ENCODE results near the gene LMF1.
A peak's percentile ranks its signal among the peaks of the same experiment; 100 is the strongest.

The LMF1 gene

GRCh38 chr16:970766-971581, at the start of gene LMF1:
Gene LMF1, minus strand, starts transcription at chr16:970984. Its CDS starts 4 bp downstream, at chr16:970980.
- Histone ChIP-seq H4K20me1 (ENCODE audit: control insufficient read depth, insufficient read depth, low read depth, low read length) (no peaks in the 10 kb centered on the region), H3F3A (ENCODE audit: control insufficient read depth, insufficient read depth) (peaks cover 19% of the 10 kb centered on the region), H3K36me3 (ENCODE audit: control insufficient read depth, low read length) (peaks cover 33% of the 10 kb centered on the region), H3K4me3 (ENCODE audit: low read length) (peak within 1 kb of the TSS; percentile 85), H3K27ac (ENCODE audit: low read depth, low read length) (peak within 1 kb of the TSS; percentile 42; the same call in 1 of the 2 replicates), H3K27me3 (ENCODE audit: control insufficient read depth, low read length) (no peaks in the 10 kb centered on the region), H3K9me3 (ENCODE audit: control insufficient read depth, insufficient read depth, low read length) (peaks cover 9% of the 10 kb centered on the region; the same call in 1 of the 2 replicates), H3K9me2 (replicated peaks; ENCODE audit: control insufficient read depth, low read length) (no peaks in the 10 kb centered on the region), H3K79me2 (ENCODE audit: control insufficient read depth, low read length) (peaks cover 41% of the 10 kb centered on the region), H3K4me1 (ENCODE audit: control insufficient read depth, low read length) (peaks cover 58% of the 10 kb centered on the region), H3K4me2 (ENCODE audit: low read length) (peak within 1 kb of the TSS; percentile 89)
- TF ChIP-seq EZH2phosphoT487 (IDR thresholded peaks at IDR 0.05; ENCODE audit: borderline replicate concordance, low read length) (no peak), CTCF (IDR thresholded peaks at IDR 0.05; ENCODE audit: low read depth, low read length, poor library complexity, severe bottlenecking) (no peak)

- Histone ChIP-seq H4K20me1 (ENCODE audit: control insufficient read depth, insufficient read depth, low read depth, low read length) (no peaks in the 10 kb centered on the region), H3K36me3 (ENCODE audit: control insufficient read depth, low read length) (no peaks in the 10 kb centered on the region), H3K27ac (ENCODE audit: low read depth, low read length) (no peak overlapping the region), H3K9me2 (replicated peaks; ENCODE audit: control insufficient read depth, low read length) (no peaks in the 10 kb centered on the region), H3K4me2 (ENCODE audit: low read length) (no peak overlapping the region), H3F3A (ENCODE audit: control insufficient read depth, insufficient read depth) (no peaks in the 10 kb centered on the region), H3K9me3 (ENCODE audit: control insufficient read depth, insufficient read depth, low read length) (no peaks in the 10 kb centered on the region), H3K4me3 (ENCODE audit: low read length) (no peak overlapping the region), H3K27me3 (ENCODE audit: control insufficient read depth, low read length) (no peaks in the 10 kb centered on the region), H3K4me1 (ENCODE audit: control insufficient read depth, low read length) (no peaks in the 10 kb centered on the region), H3K79me2 (ENCODE audit: control insufficient read depth, low read length) (no peaks in the 10 kb centered on the region)
- TF ChIP-seq CTCF (IDR thresholded peaks at IDR 0.05; ENCODE audit: low read depth, low read length, poor library complexity, severe bottlenecking) (no peak), EZH2phosphoT487 (IDR thresholded peaks at IDR 0.05; ENCODE audit: borderline replicate concordance, low read length) (no peak)
These were observed 49.3 kb upstream of the LMF1 start for GRCh38 chr16:1020091-1020399.

- Histone ChIP-seq H3F3A (ENCODE audit: control insufficient read depth, insufficient read depth) (no peaks in the 10 kb centered on the region), H3K27me3 (ENCODE audit: control insufficient read depth, low read length) (no peaks in the 10 kb centered on the region), H3K4me1 (ENCODE audit: control insufficient read depth, low read length) (no peaks in the 10 kb centered on the region), H3K4me3 (ENCODE audit: low read length) (no peak overlapping the region), H3K9me3 (ENCODE audit: control insufficient read depth, insufficient read depth, low read length) (no peaks in the 10 kb centered on the region), H3K79me2 (ENCODE audit: control insufficient read depth, low read length) (no peaks in the 10 kb centered on the region), H3K36me3 (ENCODE audit: control insufficient read depth, low read length) (no peaks in the 10 kb centered on the region), H3K27ac (ENCODE audit: low read depth, low read length) (no peak overlapping the region), H3K9me2 (replicated peaks; ENCODE audit: control insufficient read depth, low read length) (no peaks in the 10 kb centered on the region), H4K20me1 (ENCODE audit: control insufficient read depth, insufficient read depth, low read depth, low read length) (no peaks in the 10 kb centered on the region), H3K4me2 (ENCODE audit: low read length) (no peak overlapping the region)
- TF ChIP-seq EZH2phosphoT487 (IDR thresholded peaks at IDR 0.05; ENCODE audit: borderline replicate concordance, low read length) (no peak), CTCF (IDR thresholded peaks at IDR 0.05; ENCODE audit: low read depth, low read length, poor library complexity, severe bottlenecking) (no peak)
These were observed 48.7 kb upstream of the LMF1 start for GRCh38 chr16:1019231-1020090.

All from DOHH2 (cell line).